OCI-LY7 (cell line): ENCODE data around the gene BMP8A. TPM values are rescaled to one million over a fixed set of nuclear protein-coding genes. Genes with fewer than 3 reads are reported as not detected.

ENCODE experiments used
- BruUV-seq: library from RNA; stranded (reverse); fragments of 400-500 nt; replicated peaks from 2 replicates; lab custom pipeline; 2021; lab: Mats Ljungman, UMichigan
- CTCF ChIA-PET: fragments of 300-600 bp; sonication (Branson Sonifier 250); formaldehyde crosslinking; loops from one replicate; lab custom pipeline; 2022; ENCODE audit warnings: antibody characterized with exemption; ENCODE audit not compliant: unreplicated experiment; lab: Charles Lee
- POLR2A ChIA-PET: fragments of 300-600 bp; sonication (Branson Sonifier 250); formaldehyde crosslinking; loops from one replicate; lab custom pipeline; 2022; ENCODE audit warnings: antibody characterized with exemption; lab: Charles Lee
- DNase-seq: peaks from one replicate; pipeline ENCODE4 v3.0.0-alpha.2; 2015; ENCODE audit warnings: low spot score
- H2AFZ ChIP-seq: fragments of 200-600 bp; sonication (generic), shearing (Covaris generic); 2 replicates; pipeline ENCODE4 v1.6.1; 2014; ENCODE audit warnings: mild to moderate bottlenecking, antibody characterized with exemption, low read length, moderate library complexity
- H3K27ac ChIP-seq: fragments of 200-600 bp; sonication (generic); 2 replicates; pipeline ENCODE4 v1.5.1; 2014; ENCODE audit warnings: mixed run types, low read depth, mild to moderate bottlenecking, moderate library complexity, low read length, inconsistent platforms; ENCODE audit not compliant: poor library complexity, severe bottlenecking
- H3K36me3 ChIP-seq: fragments of 200-600 bp; sonication (generic); 2 replicates; pipeline ENCODE4 v1.6.1; 2014; ENCODE audit warnings: mild to moderate bottlenecking, antibody characterized with exemption, low read length, moderate library complexity, mixed read lengths; ENCODE audit not compliant: insufficient read depth
- H3K4me1 ChIP-seq: fragments of 200-600 bp; sonication (generic); 2 replicates; pipeline ENCODE4 v1.5.1; 2014; ENCODE audit warnings: mild to moderate bottlenecking, low read length; ENCODE audit not compliant: insufficient read depth, poor library complexity, severe bottlenecking
- H3K4me2 ChIP-seq: fragments of 200-600 bp; sonication (generic); 2 replicates; pipeline ENCODE4 v1.6.1; 2014; ENCODE audit warnings: mild to moderate bottlenecking, low read length
- H3K4me3 ChIP-seq: fragments of 200-600 bp; sonication (generic); 2 replicates; pipeline ENCODE4 v1.5.1; 2014; ENCODE audit warnings: mild to moderate bottlenecking, low read depth, low read length; ENCODE audit not compliant: poor library complexity, severe bottlenecking
- H3K79me2 ChIP-seq: fragments of 200-600 bp; sonication (generic); 2 replicates; pipeline ENCODE4 v1.6.1; 2016; ENCODE audit warnings: low read depth, mild to moderate bottlenecking, low read length, moderate library complexity, mixed read lengths; ENCODE audit not compliant: insufficient read depth
- H3K9me2 ChIP-seq: fragments of 200-600 bp; sonication (generic); 2 replicates; pipeline ENCODE4 v1.6.1; 2016; ENCODE audit warnings: mild to moderate bottlenecking, low read length, mixed read lengths; ENCODE audit not compliant: insufficient read depth
- H3K9me3 ChIP-seq: fragments of 200-600 bp; sonication (generic); 2 replicates; pipeline ENCODE4 v1.6.1; 2014; ENCODE audit warnings: mild to moderate bottlenecking, mixed run types, low read length, mixed read lengths
- H4K20me1 ChIP-seq: fragments of 200-600 bp; sonication (generic); 2 replicates; pipeline ENCODE4 v1.6.1; 2014; ENCODE audit warnings: mild to moderate bottlenecking, antibody characterized with exemption, low read length, moderate library complexity, mixed read lengths; ENCODE audit not compliant: insufficient read depth
- EZH2phosphoT487 ChIP-seq: fragments of 200-600 bp; sonication (generic); IDR thresholded peaks from 2 replicates; pipeline ENCODE4 v1.6.1; 2018; ENCODE audit warnings: low read depth, borderline replicate concordance, mild to moderate bottlenecking, mixed run types, antibody characterized with exemption, low read length, moderate library complexity, mixed read lengths
- intact Hi-C: fragments of 100-400 bp; cut with micrococcal nuclease; formaldehyde crosslinking; loops from one replicate; pipeline ENCODE4 v1.10.0; 2022; ENCODE audit not compliant: unreplicated experiment
- total RNA-seq, 2 experiments: library from RNA; depleted of rRNA in 1 of 2; stranded (reverse); fragments of >200 nt in 1 of 2; shearing (Covaris generic) in 1 of 2; gene quantifications; 2 replicates each; pipeline ENCODE4 v1.2.3, GENCODE V29; 2014 to 2022
- TF ChIP-seq, protein P1 (sequence below): fragments of 200-600 bp; sonication (generic); conservative IDR thresholded peaks from 2 replicates; pipeline ENCODE4 v1.5.1; 2014; ENCODE audit warnings: mild to moderate bottlenecking, antibody characterized with exemption, low read length, moderate library complexity, mixed read lengths

The BMP8A gene
- total RNA-seq, 2 experiments from 2014 or later, result 0.32 to 0.44 TPM

DNA sequence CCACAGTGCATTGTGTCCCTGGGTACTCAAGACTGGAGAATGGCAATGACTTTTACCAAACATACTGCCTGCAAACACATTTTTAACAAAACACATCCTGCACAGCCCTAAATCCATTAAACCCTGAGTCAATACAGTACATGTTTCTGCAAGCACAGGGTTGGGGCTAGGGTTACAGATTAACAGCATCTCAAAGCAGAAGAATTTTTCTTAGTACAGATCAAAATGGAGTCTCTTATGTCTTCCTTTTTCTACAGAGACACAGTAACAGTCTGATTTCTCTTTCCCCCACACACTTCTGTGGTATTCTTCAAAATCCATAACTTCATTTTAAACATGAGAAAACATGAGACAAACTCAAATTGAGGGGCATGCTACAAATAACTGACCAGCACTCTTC lies 13.9 kb downstream of the BMP8A start:
- Histone ChIP-seq H3K4me2 (no peak overlapping the region), H2AFZ (no peak overlapping the region), H3K4me3 (no peak overlapping the region), H3K27ac (no peak overlapping the region), H3K36me3 (no peaks in the 10 kb centered on the region), H3K4me1 (peaks cover 16% of the 10 kb centered on the region), H4K20me1 (no peaks in the 10 kb centered on the region), H3K9me3 (no peaks in the 10 kb centered on the region), H3K9me2 (no peaks in the 10 kb centered on the region), H3K79me2 (no peaks in the 10 kb centered on the region)
- TF ChIP-seq, protein P1, sequence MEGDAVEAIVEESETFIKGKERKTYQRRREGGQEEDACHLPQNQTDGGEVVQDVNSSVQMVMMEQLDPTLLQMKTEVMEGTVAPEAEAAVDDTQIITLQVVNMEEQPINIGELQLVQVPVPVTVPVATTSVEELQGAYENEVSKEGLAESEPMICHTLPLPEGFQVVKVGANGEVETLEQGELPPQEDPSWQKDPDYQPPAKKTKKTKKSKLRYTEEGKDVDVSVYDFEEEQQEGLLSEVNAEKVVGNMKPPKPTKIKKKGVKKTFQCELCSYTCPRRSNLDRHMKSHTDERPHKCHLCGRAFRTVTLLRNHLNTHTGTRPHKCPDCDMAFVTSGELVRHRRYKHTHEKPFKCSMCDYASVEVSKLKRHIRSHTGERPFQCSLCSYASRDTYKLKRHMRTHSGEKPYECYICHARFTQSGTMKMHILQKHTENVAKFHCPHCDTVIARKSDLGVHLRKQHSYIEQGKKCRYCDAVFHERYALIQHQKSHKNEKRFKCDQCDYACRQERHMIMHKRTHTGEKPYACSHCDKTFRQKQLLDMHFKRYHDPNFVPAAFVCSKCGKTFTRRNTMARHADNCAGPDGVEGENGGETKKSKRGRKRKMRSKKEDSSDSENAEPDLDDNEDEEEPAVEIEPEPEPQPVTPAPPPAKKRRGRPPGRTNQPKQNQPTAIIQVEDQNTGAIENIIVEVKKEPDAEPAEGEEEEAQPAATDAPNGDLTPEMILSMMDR, result no peak
- TF ChIP-seq EZH2phosphoT487, result no peak
- BruUV-seq, result no TSS peak
- intact Hi-C loops, result no loop called here
- ChIA-PET CTCF (no interaction called here), POLR2A (no interaction called here)
- no peak for DNase-seq

DNA sequence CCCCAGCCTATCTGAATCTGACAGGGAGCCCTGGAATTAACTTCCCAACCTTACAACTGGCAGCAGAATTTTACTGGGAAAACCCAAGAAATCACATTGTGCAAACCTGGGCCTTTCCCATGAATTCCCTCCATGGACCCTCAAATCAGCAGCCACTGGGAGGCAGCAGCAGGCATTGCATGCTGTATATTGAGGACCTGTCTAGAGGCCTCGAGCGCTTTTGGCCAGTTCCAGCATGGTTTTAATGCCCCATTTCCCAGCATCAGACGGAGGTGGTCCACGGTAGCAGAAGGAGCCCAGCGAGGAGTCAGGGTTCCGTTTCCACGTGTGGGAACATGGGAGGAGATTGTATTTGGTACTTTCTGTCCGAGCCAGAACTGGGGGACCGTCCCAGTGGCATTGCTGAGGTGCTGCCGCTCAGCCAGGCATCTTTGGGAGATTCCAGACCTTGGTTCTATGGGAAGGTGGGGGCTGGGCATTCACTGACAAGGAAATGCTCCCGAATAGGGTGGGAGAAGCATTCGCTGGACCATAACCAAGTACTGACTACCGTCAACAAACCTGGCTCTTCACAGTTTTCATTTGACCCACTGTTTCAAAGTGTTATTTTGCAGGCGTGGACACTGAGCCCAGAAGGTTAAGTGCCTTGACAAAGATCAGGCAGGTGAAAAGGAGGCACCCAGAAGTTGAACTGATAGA lies 15.9 kb downstream of the BMP8A start:
- H3K79me2 ChIP-seq, result no peaks in the 10 kb centered on the region
- no peaks in the 10 kb centered on the region for H3K9me2 ChIP-seq
- intact Hi-C loops, result loop anchor here (2.0 kb wide), 1 partner anchor 31 kb away; no protein-coding TSS in a partner anchor
- H4K20me1 ChIP-seq, result no peaks in the 10 kb centered on the region
- H3K4me2 ChIP-seq, result no peak overlapping the region
- CTCF ChIA-PET, result no interaction called here
- H3K4me3 ChIP-seq, result no peak overlapping the region
- H3K36me3 ChIP-seq, result no peaks in the 10 kb centered on the region
- peak; percentile 23 for DNase-seq
- H3K9me3 ChIP-seq, result no peaks in the 10 kb centered on the region
- no TSS peak for BruUV-seq
- no peak overlapping the region for H2AFZ ChIP-seq
- POLR2A ChIA-PET, result no interaction called here
- H3K4me1 ChIP-seq, result peaks cover 21% of the 10 kb centered on the region
- no peak overlapping the region for H3K27ac ChIP-seq
- no peak for TF ChIP-seq EZH2phosphoT487
- TF ChIP-seq, protein P1, result peak; percentile 65

DNA sequence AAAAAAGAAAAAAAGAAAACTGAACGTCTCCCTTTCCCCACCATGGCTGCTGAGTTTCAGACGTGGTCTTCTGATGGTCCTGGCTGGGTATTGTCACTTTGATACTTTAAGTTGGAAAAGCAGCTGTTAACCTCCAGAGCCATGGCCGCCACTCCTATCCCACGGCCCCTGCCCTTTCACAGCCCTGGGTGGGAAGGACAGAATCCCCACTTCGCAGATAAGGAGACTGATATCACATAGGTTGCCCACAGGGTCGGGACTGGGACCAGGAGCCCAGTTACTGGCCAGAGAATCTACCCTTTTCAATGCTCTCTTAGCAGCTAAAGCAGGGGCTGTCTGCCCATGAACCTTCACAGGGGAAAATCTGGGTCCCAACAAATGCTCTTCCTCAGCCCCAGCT lies 16.8 kb downstream of the BMP8A start:
- no peaks in the 10 kb centered on the region for H3K79me2 ChIP-seq
- no peak overlapping the region for H3K27ac ChIP-seq
- no peaks in the 10 kb centered on the region for H3K9me3 ChIP-seq
- ChIA-PET POLR2A (interaction anchor here (0.6 kb wide), 1 partner anchor 192 kb away, joined by 3 read pairs; no protein-coding TSS in a partner anchor), CTCF (no interaction called here)
- no peaks in the 10 kb centered on the region for H3K36me3 ChIP-seq
- no peak overlapping the region for H3K4me3 ChIP-seq
- no peak overlapping the region for H3K4me2 ChIP-seq
- intact Hi-C loops, result no loop called here
- H4K20me1 ChIP-seq, result no peaks in the 10 kb centered on the region
- H2AFZ ChIP-seq, result no peak overlapping the region
- no peak for DNase-seq
- TF ChIP-seq EZH2phosphoT487, result no peak
- TF ChIP-seq, protein P1, result no peak
- H3K9me2 ChIP-seq, result no peaks in the 10 kb centered on the region
- BruUV-seq, result no TSS peak
- H3K4me1 ChIP-seq, result peaks cover 21% of the 10 kb centered on the region
